A549 treated with AZD2906 at 1 μM for 4 hours (cell line): ENCODE results near the gene RHEX. TPM values are rescaled to one million over a fixed set of nuclear protein-coding genes. Genes with fewer than 3 reads are reported as not detected.

Experiments used
- total RNA-seq: library from RNA; stranded (reverse); fragments of 200-300 nt; extraction: Qiagen RNA extraction; gene quantifications from 5 replicates; pipeline ENCODE4 v1.2.3, GENCODE V29; 2022

The RHEX gene
- not detected in 5 replicates for total RNA-seq

DNA sequence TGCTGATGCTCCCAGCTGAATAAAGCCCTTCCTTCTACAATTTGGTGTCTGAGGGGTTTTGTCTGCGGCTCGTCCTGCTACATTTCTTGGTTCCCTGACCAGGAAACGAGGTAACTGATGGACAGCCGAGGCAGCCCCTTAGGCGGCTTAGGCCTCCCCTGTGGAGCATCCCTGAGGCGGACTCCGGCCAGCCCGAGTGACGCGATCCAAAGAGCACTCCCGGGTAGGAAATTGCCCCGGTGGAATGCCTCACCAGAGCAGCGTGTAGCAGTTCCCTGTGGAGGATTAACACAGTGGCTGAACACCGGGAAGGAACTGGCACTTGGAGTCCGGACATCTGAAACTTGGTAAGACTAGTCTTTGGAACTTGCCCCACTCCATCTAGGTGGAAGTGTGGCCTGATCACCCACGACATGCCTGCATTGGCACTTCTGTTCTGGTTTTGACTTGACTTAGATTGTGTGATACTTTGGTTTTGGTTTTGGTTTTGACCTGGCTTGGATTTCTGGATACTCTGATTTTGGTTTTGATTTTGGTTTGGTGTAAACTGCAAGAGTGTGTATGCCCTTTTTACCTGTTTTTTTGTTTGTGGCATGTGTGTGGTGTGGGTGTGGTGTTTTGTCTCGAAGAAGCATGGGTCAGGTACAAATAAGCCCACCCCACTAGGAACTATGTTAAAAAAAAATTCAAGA, at the start of gene RHEX:
RHEX (plus strand) TSS at position 255 of the 692 bp plus-strand sequence. CDS start 44,656 bp downstream, outside the sequence.

DNA sequence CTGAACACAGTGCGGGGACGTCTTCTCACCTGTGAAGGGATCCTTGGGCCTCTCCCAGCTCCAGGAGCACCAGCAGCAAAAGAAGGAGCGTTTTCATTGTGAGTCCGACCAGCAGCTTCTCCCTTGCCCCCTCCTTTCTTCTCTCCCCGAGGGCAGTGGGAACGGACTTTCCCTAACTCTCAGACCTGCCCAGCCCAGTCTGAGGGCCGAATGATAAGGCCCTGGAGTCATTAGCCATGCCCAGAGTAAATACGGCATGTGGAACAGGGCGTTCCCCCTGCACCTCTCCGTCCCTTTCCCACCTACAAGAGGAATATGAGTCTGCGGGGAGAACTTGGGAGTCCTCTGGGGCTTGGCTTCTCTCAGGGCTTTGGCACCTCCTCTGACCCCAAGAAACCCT, 29.3 kb upstream of the RHEX start, which contains the start of gene CTSE:
CTSE (minus strand) TSS at position 201 of the 400 bp plus-strand sequence; CDS start at position 97, 104 bp downstream.

DNA sequence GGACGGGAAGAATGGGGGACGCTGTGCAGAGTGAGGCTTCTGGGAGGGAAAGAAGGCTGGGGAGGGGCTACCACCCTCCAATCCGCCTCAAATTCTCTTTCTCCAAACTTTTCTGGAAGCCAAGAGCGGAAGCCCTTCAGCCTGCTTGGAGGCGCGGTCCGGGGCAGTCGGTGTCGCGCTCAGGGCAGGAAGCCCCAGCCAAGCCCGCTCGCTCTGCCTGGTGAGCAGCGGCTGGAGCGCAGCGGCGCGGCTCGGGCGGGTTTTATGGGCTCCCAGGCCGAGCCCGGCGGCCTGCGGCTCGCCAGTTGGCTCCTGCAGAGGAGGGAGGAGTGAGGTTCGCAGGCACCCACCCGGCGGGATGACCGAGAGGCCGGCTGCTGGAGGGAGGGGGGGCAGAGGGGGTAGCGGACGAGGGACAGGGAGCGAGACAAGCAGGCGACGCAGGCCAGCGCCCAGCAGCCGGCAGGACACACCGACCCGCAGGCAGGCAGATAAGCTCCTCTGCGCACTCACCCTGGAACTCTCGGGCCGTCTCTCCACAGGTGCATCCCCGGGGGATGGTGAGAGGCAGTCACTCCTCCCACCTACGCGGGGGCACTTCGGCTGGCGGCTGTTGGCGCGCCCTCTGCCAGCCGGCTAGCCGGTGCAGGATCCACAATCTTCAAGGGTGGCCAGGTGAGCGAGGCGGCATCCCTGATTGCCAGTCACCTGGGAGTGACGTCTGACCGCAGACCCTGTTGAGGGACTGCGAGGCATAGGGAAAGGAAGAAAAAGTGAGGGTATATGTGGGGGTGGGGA, 64.4 kb downstream of the RHEX start, which contains the start of gene AVPR1B:
AVPR1B (minus strand) TSS at position 238 of the 798 bp plus-strand sequence. CDS start 498 bp downstream, outside the sequence.

Other genes starting within 250 kb of the RHEX start
- 19.0 to 27.2 TPM (median 19.7 TPM) in 5 replicates for gene SLC41A1, start 240.0 kb upstream of the RHEX start, total RNA-seq
- gene PM20D1, start 203.0 kb upstream of the RHEX start, total RNA-seq, result not detected in 5 replicates
- gene SLC26A9, start 109.7 kb upstream of the RHEX start, total RNA-seq, result 0.08 to 0.16 TPM (median 0.14 TPM) in 5 replicates
- 0.91 to 1.6 TPM (median 1.1 TPM) in 5 replicates for gene RAB7B, start 49.8 kb upstream of the RHEX start, total RNA-seq
- gene CTSE, start 29.3 kb upstream of the RHEX start, total RNA-seq, result 0.05 to 0.14 TPM (median 0.06 TPM) in 4 of 5 replicates, not detected in the other
- not detected in 5 replicates for gene AVPR1B, start 64.2 kb downstream of the RHEX start, total RNA-seq
- gene FAM72A, start 149.7 kb downstream of the RHEX start, total RNA-seq, result 9.9 to 10.3 TPM (median 10.2 TPM) in 5 replicates
- gene SRGAP2, start 150.4 kb downstream of the RHEX start, total RNA-seq, result 25.2 to 30.9 TPM (median 29.9 TPM) in 5 replicates